ENCODE results near the gene ZNF224. TPM values are rescaled to one million over a fixed set of nuclear protein-coding genes. Genes with fewer than 3 reads are reported as not detected.
"Not testable (repeated sequence)": the region's sequence is repeated elsewhere in the genome, so short reads cannot be mapped to it uniquely, and the experiment has no call there.

The ZNF224 gene
- total RNA-seq, 2 experiments from 2014 or later, result 13.4 to 14.6 TPM

DNA sequence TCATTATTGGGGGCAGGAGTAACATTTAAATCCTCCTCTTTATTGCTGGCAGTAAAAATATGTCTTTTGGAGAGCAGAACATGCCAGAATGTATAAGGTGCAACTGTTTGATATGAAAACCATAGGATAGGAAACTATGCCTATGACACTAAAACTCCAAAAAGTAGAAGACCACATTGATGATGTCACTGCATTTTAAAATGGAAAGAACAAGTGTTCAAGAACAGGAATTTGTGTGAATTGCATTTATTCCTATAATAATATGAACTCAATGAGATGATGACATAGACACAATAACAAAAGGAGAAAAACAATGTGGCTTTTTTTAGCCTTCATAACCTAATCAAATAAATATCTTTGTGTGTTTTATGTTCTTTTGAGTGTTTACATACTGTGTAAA, 15.3 kb downstream of the ZNF224 start:
- Mint-ChIP-seq H3K9me3 (peaks cover 51% of the 10 kb centered on the region), H3K27ac (no peak overlapping the region), H3K4me3 (no peak overlapping the region), H3K36me3 (peaks cover 58% of the 10 kb centered on the region), H3K27me3 (no peaks in the 10 kb centered on the region), H3K4me1 (peaks cover 10% of the 10 kb centered on the region)
- no peak for DNase-seq

DNA sequence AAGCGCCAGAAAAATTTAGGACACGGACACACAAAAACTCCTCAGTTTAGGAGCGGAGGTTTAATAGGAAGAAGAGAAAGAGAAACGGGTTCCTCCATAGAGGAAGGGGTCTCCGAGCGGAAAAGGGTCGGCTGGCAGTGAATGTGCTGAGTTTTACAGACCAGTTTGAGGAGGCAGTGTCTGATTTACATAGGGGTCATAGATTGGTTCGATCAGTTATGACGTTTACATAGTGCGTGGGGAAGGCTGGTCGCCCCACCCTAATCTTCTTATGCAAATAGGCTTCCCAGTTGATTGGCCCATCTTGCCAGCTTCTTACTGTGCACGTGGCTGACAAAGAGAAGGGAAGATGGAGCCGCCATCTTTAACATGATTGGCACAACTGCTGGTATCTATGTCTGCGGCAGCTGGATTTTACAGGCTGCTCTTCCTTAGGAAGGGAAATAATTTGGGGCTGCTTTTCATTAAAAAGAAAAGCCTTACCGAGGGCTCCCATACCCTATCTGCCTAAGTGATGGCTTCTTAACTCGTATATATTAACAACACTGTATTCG, 17.8 kb downstream of the ZNF224 start:
- DNase-seq, result peak; percentile 18
- Mint-ChIP-seq H3K4me1 (peaks cover 13% of the 10 kb centered on the region), H3K27me3 (no peaks in the 10 kb centered on the region), H3K36me3 (peaks cover 47% of the 10 kb centered on the region), H3K27ac (peak overlapping the region; percentile 50), H3K9me3 (peaks cover 36% of the 10 kb centered on the region), H3K4me3 (peak overlapping the region; percentile 97)

DNA sequence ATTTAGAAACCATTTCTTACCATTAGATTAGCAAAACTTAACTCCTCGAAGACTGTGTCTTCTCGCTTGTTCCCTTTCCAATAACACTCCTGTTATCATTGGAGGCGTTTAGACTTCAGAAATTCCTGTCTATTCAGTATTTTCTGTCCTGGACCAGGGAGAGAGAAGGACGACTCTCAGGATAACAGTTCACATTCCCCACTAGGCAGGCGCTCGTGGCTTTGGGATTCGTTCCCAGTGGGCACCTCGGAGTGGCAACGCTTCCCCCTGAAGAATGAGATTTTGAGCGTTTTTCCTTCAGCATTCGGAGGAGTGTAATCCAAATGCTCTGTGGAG, 18.6 kb downstream of the ZNF224 start:
- H3K36me3 Mint-ChIP-seq, result peaks cover 44% of the 10 kb centered on the region
- peaks cover 28% of the 10 kb centered on the region for H3K9me3 Mint-ChIP-seq
- H3K27me3 Mint-ChIP-seq, result no peaks in the 10 kb centered on the region
- DNase-seq, result no peak
- peak overlapping the region; percentile 97 for H3K4me3 Mint-ChIP-seq
- peaks cover 13% of the 10 kb centered on the region for H3K4me1 Mint-ChIP-seq
- peak overlapping the region; percentile 89 for H3K27ac Mint-ChIP-seq

DNA sequence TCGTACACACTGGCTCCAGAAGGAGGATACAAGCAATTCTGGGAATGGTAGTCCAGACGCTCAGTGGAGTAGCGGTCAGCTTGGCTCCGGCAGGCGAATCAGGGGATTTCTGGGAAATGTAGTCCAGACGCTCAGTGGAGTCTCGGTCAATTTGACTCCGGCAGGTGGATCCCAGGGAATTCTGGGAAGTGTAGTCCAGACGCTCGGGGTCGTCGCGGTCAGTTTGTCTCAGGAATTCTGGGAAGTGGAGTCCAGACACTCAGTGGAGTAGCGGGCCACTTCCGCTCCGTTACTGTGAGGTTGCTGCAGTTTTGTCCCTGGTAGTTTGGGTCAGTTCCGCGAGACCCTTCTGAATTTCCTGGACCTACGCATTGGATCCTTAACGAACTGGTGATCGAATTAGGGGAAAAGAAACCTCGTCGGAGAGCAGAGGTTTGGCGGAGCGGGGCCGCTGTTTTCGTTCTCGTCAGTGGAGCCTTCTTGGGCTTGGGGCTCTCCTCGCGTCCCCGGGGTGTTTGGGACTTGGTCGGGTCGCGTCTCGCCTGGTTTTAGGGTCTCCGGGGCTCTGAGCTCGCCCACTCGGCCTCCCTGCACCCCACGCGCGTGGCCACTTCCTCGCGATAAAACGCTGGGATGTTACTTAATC, 19.1 kb downstream of the ZNF224 start, which contains the start of gene ZNF225:
TSS of gene ZNF225 (plus strand) at position 262 of the 646 bp plus-strand sequence. CDS start 2,429 bp downstream, outside the sequence.
- Mint-ChIP-seq H3K9me3 (peaks cover 23% of the 10 kb centered on the region), H3K36me3 (peaks cover 43% of the 10 kb centered on the region), H3K27me3 (no peaks in the 10 kb centered on the region), H3K4me3 (peak within 1 kb of the TSS; percentile 97), H3K4me1 (peaks cover 13% of the 10 kb centered on the region), H3K27ac (peak within 1 kb of the TSS; percentile 89)
- peak; percentile 84 for DNase-seq

DNA sequence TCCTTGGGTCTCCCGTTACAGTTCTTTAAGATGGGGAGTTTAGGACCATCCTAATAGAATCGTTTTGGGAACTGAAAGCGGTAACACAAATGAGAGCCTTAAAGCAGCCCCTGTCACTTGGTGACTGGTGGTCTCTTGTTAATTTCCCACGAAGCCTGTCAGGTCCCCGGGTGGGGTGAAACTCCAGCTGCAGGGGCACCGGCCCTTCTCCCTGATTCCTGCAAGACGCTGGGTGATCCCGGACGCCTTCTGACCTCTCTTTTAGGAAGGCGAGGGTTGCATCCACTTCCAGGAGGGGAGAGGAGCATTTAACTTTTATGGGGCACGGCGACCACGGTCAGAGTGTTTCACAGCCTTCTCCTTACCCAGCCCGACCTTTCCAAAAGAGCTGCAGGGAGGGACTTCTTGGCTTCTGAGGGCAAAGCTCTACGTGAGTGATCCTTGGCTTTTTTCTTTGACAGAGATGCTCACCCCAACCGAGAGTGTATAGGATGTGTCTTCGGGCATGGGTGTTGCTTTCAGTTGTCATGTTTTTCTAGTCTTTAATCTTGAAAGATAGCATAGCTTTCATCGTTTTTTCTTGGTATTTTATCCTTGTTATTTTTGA, 19.7 kb downstream of the ZNF224 start:
- Mint-ChIP-seq H3K9me3 (peaks cover 20% of the 10 kb centered on the region), H3K4me1 (peaks cover 13% of the 10 kb centered on the region), H3K4me3 (peak overlapping the region; percentile 97), H3K27ac (peak overlapping the region; percentile 89), H3K36me3 (peaks cover 44% of the 10 kb centered on the region), H3K27me3 (no peaks in the 10 kb centered on the region)
- peak; percentile 2 for DNase-seq

DNA sequence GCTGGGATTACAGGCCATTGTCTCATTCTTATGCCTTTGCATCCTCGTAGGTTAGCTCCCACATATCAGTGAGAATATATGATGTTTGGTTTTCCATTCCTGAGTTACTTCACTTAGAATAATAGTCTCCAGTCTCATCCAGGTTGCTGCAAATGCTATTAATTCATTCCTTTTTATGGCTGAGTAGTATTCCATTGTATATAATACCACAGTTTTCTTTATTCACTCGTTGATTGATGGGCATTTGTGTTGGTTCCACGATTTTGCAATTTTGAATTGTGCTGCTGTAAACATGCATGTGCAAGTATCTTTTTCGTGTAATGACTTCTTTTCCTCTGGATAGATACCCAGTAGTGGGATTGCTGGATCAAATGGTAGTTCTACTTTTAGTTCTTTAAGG, 27.0 kb downstream of the ZNF224 start:
- H3K4me3 Mint-ChIP-seq, DNase-seq, H3K27ac Mint-ChIP-seq, H3K27me3 Mint-ChIP-seq, H3K4me1 Mint-ChIP-seq: not testable (repeated sequence)
- peaks cover 55% of the 10 kb centered on the region for H3K9me3 Mint-ChIP-seq
- peaks cover 88% of the 10 kb centered on the region for H3K36me3 Mint-ChIP-seq

DNA sequence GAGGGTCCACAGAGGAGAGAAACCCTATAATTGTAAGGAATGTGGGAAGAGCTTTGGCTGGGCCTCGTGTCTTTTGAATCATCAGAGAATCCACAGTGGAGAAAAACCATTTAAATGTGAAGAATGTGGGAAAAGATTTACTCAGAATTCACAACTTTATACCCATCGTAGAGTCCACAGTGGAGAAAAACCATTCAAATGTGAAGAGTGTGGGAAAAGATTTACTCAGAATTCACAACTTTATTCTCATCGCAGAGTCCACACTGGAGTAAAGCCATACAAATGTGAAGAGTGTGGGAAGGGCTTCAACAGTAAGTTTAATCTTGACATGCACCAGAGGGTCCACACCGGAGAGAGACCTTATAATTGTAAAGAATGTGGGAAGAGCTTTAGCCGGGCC, 37.8 kb downstream of the ZNF224 start:
- Mint-ChIP-seq H3K4me3 (no peak overlapping the region), H3K27me3 (no peaks in the 10 kb centered on the region), H3K4me1 (no peaks in the 10 kb centered on the region), H3K27ac (no peak overlapping the region), H3K36me3 (peaks cover 45% of the 10 kb centered on the region), H3K9me3 (peaks cover 40% of the 10 kb centered on the region)
- DNase-seq, result no peak

DNA sequence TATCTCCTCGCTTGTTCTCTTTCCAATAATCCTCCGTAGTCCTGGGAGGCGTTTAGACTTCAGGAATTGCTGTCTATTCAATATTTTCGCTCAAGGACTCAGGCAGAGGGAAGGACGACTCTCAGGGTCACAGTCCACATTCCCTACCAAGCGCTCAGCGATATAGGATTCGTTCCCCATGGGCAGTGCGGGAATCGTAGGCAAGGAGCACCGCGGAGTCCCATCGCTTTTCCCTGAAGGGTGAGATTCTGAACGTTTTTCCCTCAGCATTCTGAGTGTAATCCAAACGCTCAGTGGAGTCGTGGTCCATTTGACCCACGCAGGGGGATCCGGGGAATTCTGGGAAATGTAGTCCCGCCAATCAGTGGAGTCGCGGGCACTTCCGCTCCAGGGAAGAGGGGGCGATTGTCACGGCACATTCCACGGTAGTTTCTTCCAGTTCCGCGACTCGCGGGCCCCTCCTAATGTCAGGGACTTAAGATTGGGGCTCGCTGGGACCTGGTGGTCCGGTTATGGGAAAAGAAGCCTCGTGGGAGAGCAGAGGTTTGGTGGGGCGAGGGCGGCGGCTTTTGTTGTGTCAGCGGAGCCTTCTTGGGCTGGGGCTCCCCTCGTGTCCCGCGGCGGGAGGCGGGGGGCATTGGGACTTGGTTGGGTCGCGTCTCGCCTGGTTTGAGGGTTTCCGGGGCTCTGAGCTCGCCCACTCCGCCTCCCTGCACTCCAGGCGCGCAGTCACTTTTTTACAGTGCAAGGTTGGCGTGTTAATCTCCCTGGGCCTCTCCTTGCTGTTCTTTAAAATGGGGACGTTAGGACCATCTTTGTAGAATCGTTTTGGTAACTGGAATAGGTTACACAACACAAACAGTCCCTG, 47.3 kb downstream of the ZNF224 start, which contains the start of gene ZNF234:
TSS of gene ZNF234 (plus strand) at position 364 of the 868 bp plus-strand sequence. CDS start 3,079 bp downstream, outside the sequence.
- peak within 1 kb of the TSS; percentile 95 for H3K4me3 Mint-ChIP-seq
- H3K27me3 Mint-ChIP-seq, result no peaks in the 10 kb centered on the region
- H3K36me3 Mint-ChIP-seq, result peaks cover 38% of the 10 kb centered on the region
- DNase-seq, result peak; percentile 58
- peaks cover 13% of the 10 kb centered on the region for H3K4me1 Mint-ChIP-seq
- peak within 1 kb of the TSS; percentile 96 for H3K27ac Mint-ChIP-seq
- H3K9me3 Mint-ChIP-seq, result peaks cover 11% of the 10 kb centered on the region

DNA sequence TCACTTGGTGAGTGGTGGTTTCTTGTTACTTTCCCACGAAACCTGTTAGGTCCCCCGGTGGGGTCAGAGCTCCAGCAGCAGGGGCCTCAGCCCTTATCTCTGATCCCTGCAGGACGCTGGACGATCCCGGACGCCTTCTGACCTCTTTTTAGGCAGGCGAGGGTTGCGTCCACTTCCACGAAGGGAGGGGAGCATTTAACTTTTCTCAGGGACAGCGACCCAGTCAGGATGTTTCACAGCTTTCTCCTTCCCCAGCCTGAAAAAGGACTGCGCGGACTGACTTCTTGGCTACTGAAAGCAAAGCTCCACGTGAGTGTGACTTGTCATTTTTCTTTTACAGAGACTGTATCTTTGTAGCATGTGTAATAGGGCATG, 47.9 kb downstream of the ZNF224 start:
- Mint-ChIP-seq H3K4me1 (peaks cover 13% of the 10 kb centered on the region), H3K27ac (peak overlapping the region; percentile 96), H3K4me3 (peak overlapping the region; percentile 95), H3K36me3 (peaks cover 40% of the 10 kb centered on the region), H3K9me3 (peaks cover 10% of the 10 kb centered on the region), H3K27me3 (no peaks in the 10 kb centered on the region)
- no peak for DNase-seq

DNA sequence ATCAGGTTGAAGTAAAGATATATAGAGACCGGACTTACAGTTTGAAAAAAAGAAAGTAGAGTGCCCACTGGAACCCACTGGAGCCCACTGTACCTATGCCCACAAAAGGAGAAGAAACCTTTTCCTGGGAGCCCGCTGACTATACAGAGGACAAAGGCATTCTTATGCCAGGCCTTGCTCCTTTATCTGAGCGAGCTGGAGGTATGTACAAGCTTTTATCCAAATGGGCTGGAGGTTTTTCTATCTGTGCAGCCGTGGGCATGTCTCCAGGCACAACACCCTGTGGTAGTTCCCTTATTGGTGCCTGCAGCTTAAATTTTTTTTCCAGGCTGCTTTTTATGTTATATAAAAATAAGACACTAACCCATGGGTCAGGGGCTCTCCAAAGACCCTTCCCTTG, 55.6 kb downstream of the ZNF224 start:
- Mint-ChIP-seq H3K4me1 (no peaks in the 10 kb centered on the region), H3K9me3 (peaks cover 33% of the 10 kb centered on the region), H3K27ac (no peak overlapping the region), H3K36me3 (peaks cover 93% of the 10 kb centered on the region), H3K27me3 (no peaks in the 10 kb centered on the region), H3K4me3 (no peak overlapping the region)
- no peak for DNase-seq

DNA sequence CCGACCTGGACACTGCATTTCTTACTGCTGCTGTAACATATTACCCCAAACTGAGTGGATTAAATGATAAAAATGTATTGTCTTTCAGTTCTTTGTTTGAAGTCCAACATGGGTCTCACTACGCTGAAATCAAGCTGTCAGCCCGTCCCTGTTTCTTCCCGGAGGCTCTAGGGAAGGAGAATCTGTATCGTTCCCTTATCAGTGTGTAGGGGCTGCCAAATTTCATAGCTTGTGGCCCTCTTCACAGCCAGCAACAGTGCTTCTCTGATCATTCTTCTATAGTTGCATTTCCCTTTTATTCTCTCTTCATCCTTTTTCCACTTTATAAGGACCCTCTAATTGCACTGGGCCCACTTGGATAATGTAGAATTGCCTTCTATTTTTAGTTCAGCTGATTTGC, 57.3 kb downstream of the ZNF224 start:
- no peaks in the 10 kb centered on the region for H3K4me1 Mint-ChIP-seq
- no peak overlapping the region for H3K4me3 Mint-ChIP-seq
- no peak overlapping the region for H3K27ac Mint-ChIP-seq
- no peak for DNase-seq
- H3K36me3 Mint-ChIP-seq, result peaks cover 89% of the 10 kb centered on the region
- no peaks in the 10 kb centered on the region for H3K27me3 Mint-ChIP-seq
- peaks cover 36% of the 10 kb centered on the region for H3K9me3 Mint-ChIP-seq

DNA sequence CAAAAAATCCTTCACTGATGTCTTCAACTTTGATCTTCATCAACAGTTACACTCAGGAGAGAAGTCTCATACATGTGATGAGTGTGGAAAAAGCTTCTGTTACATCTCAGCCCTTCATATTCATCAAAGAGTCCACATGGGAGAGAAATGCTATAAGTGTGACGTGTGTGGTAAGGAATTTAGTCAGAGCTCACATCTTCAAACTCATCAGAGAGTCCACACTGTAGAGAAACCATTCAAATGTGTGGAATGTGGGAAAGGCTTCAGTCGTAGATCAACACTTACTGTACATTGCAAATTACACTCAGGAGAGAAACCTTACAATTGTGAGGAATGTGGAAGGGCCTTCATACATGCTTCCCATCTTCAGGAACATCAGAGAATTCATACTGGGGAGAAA, 62.3 kb downstream of the ZNF224 start:
- DNase-seq, result no peak
- Mint-ChIP-seq H3K4me1 (no peaks in the 10 kb centered on the region), H3K27ac (no peak overlapping the region), H3K9me3 (peaks cover 51% of the 10 kb centered on the region), H3K36me3 (peaks cover 65% of the 10 kb centered on the region), H3K27me3 (no peaks in the 10 kb centered on the region), H3K4me3 (no peak overlapping the region)

All from activated naive CD8-positive, alpha-beta T cell treated with anti-CD3 and anti-CD28 coated beads for 36 hours (primary cell).